ENCODE data around the gene FAM110C. TPM values are rescaled to one million over a fixed set of nuclear protein-coding genes. Genes with fewer than 3 reads are reported as not detected.

Gene FAM110C
- total RNA-seq, 2 experiments from 2014 or later, result 0.16 to 0.36 TPM

DNA sequence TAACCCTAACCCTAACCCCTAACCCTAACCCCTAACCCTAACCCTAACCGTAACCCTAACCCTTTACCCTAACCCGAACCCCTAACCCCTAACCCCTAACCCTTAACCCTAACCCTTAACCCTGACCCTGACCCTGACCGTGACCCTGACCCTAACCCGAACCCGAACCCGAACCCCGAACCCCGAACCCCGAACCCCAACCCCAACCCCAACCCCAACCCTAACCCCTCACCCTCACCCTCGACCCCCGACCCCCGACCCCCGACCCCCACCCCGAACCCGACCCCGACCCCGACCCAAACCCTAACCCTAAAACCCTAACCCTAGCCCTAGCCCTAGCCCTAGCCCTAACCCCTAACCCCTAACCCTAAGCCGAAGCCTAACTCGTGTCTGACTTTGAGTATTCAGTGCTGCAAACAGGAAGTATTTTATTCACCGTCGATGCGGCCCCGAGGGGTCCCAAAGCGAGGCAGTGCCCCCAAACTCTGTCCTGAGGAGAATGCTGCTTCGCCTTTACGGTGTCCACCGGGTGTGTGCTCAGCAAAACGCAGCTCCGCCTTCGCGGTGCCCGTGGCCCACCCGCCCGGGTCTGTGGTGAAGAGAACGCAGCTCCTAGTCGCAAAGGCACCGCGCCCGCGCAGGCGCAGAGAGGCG, 36.0 kb downstream of the FAM110C start:
- H3K27ac Mint-ChIP-seq, result no peak overlapping the region
- ChIA-PET POLR2A (no interaction called here), CTCF (no interaction called here)
- Histone ChIP-seq H3K27me3 (ENCODE audit: control insufficient read depth in 1 of 2, insufficient read depth in 2 of 2, low read length in 2 of 2) (peaks cover 0 to 3% of the 10 kb centered on the region in 2 experiments), H3K36me3 (ENCODE audit: insufficient read depth, low read length) (no peaks in the 10 kb centered on the region), H3K9me3 (ENCODE audit: control insufficient read depth in 1 of 2, insufficient read depth in 1 of 2, low read length in 2 of 2) (peaks cover 0 to 8% of the 10 kb centered on the region in 2 experiments), H3K27ac (ENCODE audit: low read depth in 1 of 2, low read length in 2 of 2) (no peak overlapping the region), H3K4me1 (ENCODE audit: insufficient read depth, low read length) (no peaks in the 10 kb centered on the region), H3K4me3 (ENCODE audit: low read length) (no peak overlapping the region)
- no peak for ATAC-seq (ENCODE audit: poor library complexity)
- DNase-seq, result peak in 2 of 14 experiments; percentile 11 to 35
- no peaks in the 10 kb centered on the region for H3K36me3 Mint-ChIP-seq (ENCODE audit: low read depth)
- H3K4me1 Mint-ChIP-seq (ENCODE audit: low read depth), result no peaks in the 10 kb centered on the region
- H3K27me3 Mint-ChIP-seq, result peaks cover 15% of the 10 kb centered on the region
- intact Hi-C loops (cut with DNase I, micrococcal nuclease), result no loop called here
- TF ChIP-seq, protein P1, sequence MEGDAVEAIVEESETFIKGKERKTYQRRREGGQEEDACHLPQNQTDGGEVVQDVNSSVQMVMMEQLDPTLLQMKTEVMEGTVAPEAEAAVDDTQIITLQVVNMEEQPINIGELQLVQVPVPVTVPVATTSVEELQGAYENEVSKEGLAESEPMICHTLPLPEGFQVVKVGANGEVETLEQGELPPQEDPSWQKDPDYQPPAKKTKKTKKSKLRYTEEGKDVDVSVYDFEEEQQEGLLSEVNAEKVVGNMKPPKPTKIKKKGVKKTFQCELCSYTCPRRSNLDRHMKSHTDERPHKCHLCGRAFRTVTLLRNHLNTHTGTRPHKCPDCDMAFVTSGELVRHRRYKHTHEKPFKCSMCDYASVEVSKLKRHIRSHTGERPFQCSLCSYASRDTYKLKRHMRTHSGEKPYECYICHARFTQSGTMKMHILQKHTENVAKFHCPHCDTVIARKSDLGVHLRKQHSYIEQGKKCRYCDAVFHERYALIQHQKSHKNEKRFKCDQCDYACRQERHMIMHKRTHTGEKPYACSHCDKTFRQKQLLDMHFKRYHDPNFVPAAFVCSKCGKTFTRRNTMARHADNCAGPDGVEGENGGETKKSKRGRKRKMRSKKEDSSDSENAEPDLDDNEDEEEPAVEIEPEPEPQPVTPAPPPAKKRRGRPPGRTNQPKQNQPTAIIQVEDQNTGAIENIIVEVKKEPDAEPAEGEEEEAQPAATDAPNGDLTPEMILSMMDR (IDR thresholded peaks at IDR 0.05), result no peak
- H3K9me3 Mint-ChIP-seq, result no peaks in the 10 kb centered on the region
- H3K4me3 Mint-ChIP-seq, result peak overlapping the region; percentile 7

Other genes starting within 250 kb of the FAM110C start
- 10 to 100 TPM; 59.7 to 61.9 TPM for gene SH3YL1, start 217.5 kb upstream of the FAM110C start, total RNA-seq
- 10 to 100 TPM; 89.7 to 93.2 TPM for gene ACP1, start 218.4 kb upstream of the FAM110C start, total RNA-seq
- not detected for gene ALKAL2, start 241.6 kb upstream of the FAM110C start, total RNA-seq

Measured in CD4-positive, alpha-beta T cell (primary cell).